ENCODE results near the gene ZNF426. TPM values are rescaled to one million over a fixed set of nuclear protein-coding genes. Genes with fewer than 3 reads are reported as not detected.

ZNF426 gene
- total and polyA plus RNA-seq, 2 of the 13 experiments (the other 11 are each of a cell fraction or from before 2014, with no cell fraction given), result 3.8 to 14.9 TPM

DNA sequence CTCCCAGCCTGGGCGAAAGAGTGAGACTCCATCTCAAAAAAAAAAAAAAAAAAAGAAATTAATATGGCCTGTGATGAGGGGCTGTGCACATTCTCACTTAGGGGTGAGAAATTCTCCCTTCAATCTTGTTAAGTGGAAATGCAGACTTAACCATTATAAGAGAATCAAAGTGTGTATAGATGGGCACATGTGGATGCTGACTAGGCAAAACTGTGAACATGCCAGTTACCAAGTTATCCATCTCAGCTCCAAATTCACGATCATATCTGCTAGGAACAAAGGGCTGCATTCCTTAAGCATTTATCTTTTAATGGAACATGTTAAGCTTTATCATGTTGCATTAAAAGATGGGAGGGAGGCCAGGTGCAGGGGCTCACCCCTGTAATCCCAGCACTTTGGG, 44.3 kb downstream of the ZNF426 start:
- FAIRE-seq (no peak), DNase-seq (ENCODE audit: low spot score) (no peak), ATAC-seq (no peak)
- WGBS (ENCODE audit: low lambda C conversion rate), result 0% methylated on average over 2 of the region's 2 CpGs
- no peaks in the 10 kb centered on the region for H3K79me2 ChIP-seq (ENCODE audit: insufficient read depth, low read length)
- no TSS peak for BruUV-seq (replicated peaks)
- no peaks in the 10 kb centered on the region for H3K27me3 ChIP-seq (ENCODE audit: control insufficient read depth in 1 of 2, insufficient read depth in 2 of 2, low read length in 2 of 2)
- in situ Hi-C loops (cut with HindIII; ENCODE audit: extremely low pct_ligation_motif_present, low pct_unique_long_range_greater_than_20kb) (no loop called here), intact Hi-C loops (cut with micrococcal nuclease; ENCODE audit: unreplicated experiment) (no loop called here)
- H3K9ac ChIP-seq (ENCODE audit: insufficient read depth, low read depth, low read length), result no peak overlapping the region
- CTCF ChIA-PET (ENCODE audit: low intra/inter-chr PET ratio, low total read pairs), result no interaction called here
- POLR2A ChIA-PET, result no interaction called here
- no peak overlapping the region for H3K4me2 ChIP-seq (ENCODE audit: low read depth, low read length)
- no peak overlapping the region for H2AFZ ChIP-seq (ENCODE audit: low read length)
- peaks cover 33% of the 10 kb centered on the region for H3K9me3 ChIP-seq (ENCODE audit: low read length)
- TF ChIP-seq ZNF670 (CRISPR knock-in tag; IDR thresholded peaks at IDR 0.05; ENCODE audit: borderline replicate concordance) (no peak), MAFF (IDR thresholded peaks at IDR 0.05; ENCODE audit: low read depth, low read length) (peak; percentile 86), MAFK (conservative IDR thresholded peaks at IDR 0.05 in 1 of 2, IDR thresholded peaks at IDR 0.05 in 1 of 2; ENCODE audit: low read length in 2 of 2) (peak; percentile 87 to 92), TEAD3 (CRISPR knock-in tag; optimal IDR thresholded peaks at IDR 0.05; ENCODE audit: borderline replicate concordance) (no peak)
- H3K27ac ChIP-seq (ENCODE audit: extremely low read length, insufficient read depth, low read length), result no peak overlapping the region
- H3K36me3 ChIP-seq (replicated peaks in 1 of 2; ENCODE audit: control insufficient read depth in 1 of 2, insufficient read depth in 2 of 2, low read length in 2 of 2), result no peaks in the 10 kb centered on the region
- no peak overlapping the region for H3K4me3 ChIP-seq (replicated peaks in 1 of 3; ENCODE audit: insufficient read depth in 1 of 3, low read depth in 2 of 3, low read length in 3 of 3)
- H3K4me1 ChIP-seq (ENCODE audit: insufficient read depth, low read length), result no peaks in the 10 kb centered on the region
- no peaks in the 10 kb centered on the region for H4K20me1 ChIP-seq (ENCODE audit: insufficient read depth, low read length)

DNA sequence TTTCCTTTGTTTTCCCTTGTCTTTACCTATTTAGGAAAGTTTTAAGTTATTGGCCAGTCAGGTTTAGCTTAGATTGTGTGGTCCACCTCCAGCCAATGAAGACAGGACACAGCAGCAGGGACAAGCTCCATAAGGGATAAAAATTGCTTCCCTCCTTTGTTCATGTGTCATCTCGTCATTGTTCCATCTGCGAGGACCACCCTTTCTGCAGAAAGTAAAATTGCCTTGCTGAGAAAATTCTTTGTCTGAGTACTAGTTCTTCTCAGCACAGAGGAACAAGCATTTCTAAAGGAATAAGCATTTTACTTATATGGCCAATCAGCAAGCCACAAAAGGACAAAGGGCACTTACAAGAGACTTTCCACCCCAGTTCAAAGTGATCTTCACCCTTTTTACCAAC, 51.4 kb downstream of the ZNF426 start:
- 0% methylated on average over 2 of the region's 2 CpGs for WGBS (ENCODE audit: low lambda C conversion rate)
- Histone ChIP-seq H3K4me1 (ENCODE audit: insufficient read depth, low read length) (no peaks in the 10 kb centered on the region), H3K79me2 (ENCODE audit: insufficient read depth, low read length) (no peaks in the 10 kb centered on the region), H3K9me3 (ENCODE audit: low read length) (peaks cover 58% of the 10 kb centered on the region), H3K9ac (ENCODE audit: insufficient read depth, low read depth, low read length) (no peak overlapping the region), H3K27ac (ENCODE audit: extremely low read length, insufficient read depth, low read length) (no peak overlapping the region), H4K20me1 (ENCODE audit: insufficient read depth, low read length) (no peaks in the 10 kb centered on the region), H3K4me2 (ENCODE audit: low read depth, low read length) (no peak overlapping the region), H3K4me3 (replicated peaks in 1 of 3; ENCODE audit: insufficient read depth in 1 of 3, low read depth in 2 of 3, low read length in 3 of 3) (no peak overlapping the region), H3K27me3 (ENCODE audit: control insufficient read depth in 1 of 2, insufficient read depth in 2 of 2, low read length in 2 of 2) (no peaks in the 10 kb centered on the region), H2AFZ (ENCODE audit: low read length) (no peak overlapping the region), H3K36me3 (replicated peaks in 1 of 2; ENCODE audit: control insufficient read depth in 1 of 2, insufficient read depth in 2 of 2, low read length in 2 of 2) (no peaks in the 10 kb centered on the region)
- TF ChIP-seq ZNF562 (CRISPR knock-in tag; IDR thresholded peaks at IDR 0.05; ENCODE audit: borderline replicate concordance) (peak; percentile 68; the same call in 1 of the 2 replicates), AGO1 (IDR thresholded peaks at IDR 0.05; ENCODE audit: low read depth, low read length, poor library complexity, severe bottlenecking) (no peak), ZNF850 (CRISPR knock-in tag; conservative IDR thresholded peaks at IDR 0.05) (no peak), SRSF4 (IDR thresholded peaks at IDR 0.05; ENCODE audit: low read depth, low read length, poor library complexity, severe bottlenecking) (no peak), ZNF644 (CRISPR knock-in tag; IDR thresholded peaks at IDR 0.05; ENCODE audit: low read depth) (no peak), CAMTA2 (CRISPR knock-in tag; IDR thresholded peaks at IDR 0.05; ENCODE audit: borderline replicate concordance) (no peak), ZNF747 (CRISPR knock-in tag; IDR thresholded peaks at IDR 0.05; ENCODE audit: borderline replicate concordance) (no peak)
- TF ChIP-seq, protein P1, sequence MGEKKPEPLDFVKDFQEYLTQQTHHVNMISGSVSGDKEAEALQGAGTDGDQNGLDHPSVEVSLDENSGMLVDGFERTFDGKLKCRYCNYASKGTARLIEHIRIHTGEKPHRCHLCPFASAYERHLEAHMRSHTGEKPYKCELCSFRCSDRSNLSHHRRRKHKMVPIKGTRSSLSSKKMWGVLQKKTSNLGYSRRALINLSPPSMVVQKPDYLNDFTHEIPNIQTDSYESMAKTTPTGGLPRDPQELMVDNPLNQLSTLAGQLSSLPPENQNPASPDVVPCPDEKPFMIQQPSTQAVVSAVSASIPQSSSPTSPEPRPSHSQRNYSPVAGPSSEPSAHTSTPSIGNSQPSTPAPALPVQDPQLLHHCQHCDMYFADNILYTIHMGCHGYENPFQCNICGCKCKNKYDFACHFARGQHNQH (CRISPR knock-in tag; IDR thresholded peaks at IDR 0.05), result no peak
- FAIRE-seq, result no peak
- ChIA-PET CTCF (ENCODE audit: low intra/inter-chr PET ratio, low total read pairs) (no interaction called here), POLR2A (no interaction called here)
- in situ Hi-C loops (cut with HindIII; ENCODE audit: extremely low pct_ligation_motif_present, low pct_unique_long_range_greater_than_20kb) (no loop called here), intact Hi-C loops (cut with micrococcal nuclease; ENCODE audit: unreplicated experiment) (no loop called here)
- no peak for DNase-seq (ENCODE audit: low spot score)
- BruUV-seq (replicated peaks), result no TSS peak
- no peak for ATAC-seq
